H1 (cell line): ENCODE results near the gene ENPP1. TPM values are rescaled to one million over a fixed set of nuclear protein-coding genes. Genes with fewer than 3 reads are reported as not detected.

Experiments
- CHD1 ChIP-seq: IDR thresholded peaks from 2 replicates; pipeline ENCODE4 v1.6.1; 2012; ENCODE audit warnings: low read depth, low read length, improper control_type of control experiment
- POLR2A ChIP-seq, 2 experiments: IDR thresholded peaks; 1 replicate in 1 of 2; 2 replicates in 1 of 2; pipeline ENCODE4 v1.6.1; 2011; ENCODE audit warnings: low read depth in 2 of 2, low read length in 2 of 2, mild to moderate bottlenecking in 2 of 2; ENCODE audit errors: control extremely low read depth in 1 of 2
- SIRT6 ChIP-seq: IDR thresholded peaks from one replicate; pipeline ENCODE4 v1.7.1; 2012; ENCODE audit warnings: low read length, inconsistent platforms
- SIX5 ChIP-seq: IDR thresholded peaks from 2 replicates; pipeline ENCODE4 v1.6.1; 2011; ENCODE audit warnings: mild to moderate bottlenecking, low read depth, low read length
- SP1 ChIP-seq: IDR thresholded peaks from 2 replicates; pipeline ENCODE4 v1.6.1; 2011; ENCODE audit warnings: low read depth, low read length
- SUZ12 ChIP-seq: fragments of 200-600 bp; sonication (generic); IDR thresholded peaks from 2 replicates; pipeline ENCODE4 v1.6.1; 2012; ENCODE audit warnings: mild to moderate bottlenecking, inconsistent platforms, low read length, moderate library complexity, mixed read lengths
- polyA plus RNA-seq, 7 experiments: library from polyadenylated mRNA; depleted of rRNA in 3 of 7; stranded (reverse) in 5 of 7; unstranded in 2 of 7; fragments of >200 nt in 5 of 7; fragments of 200-250 nt in 2 of 7; gene quantifications; 1 replicate in 5 of 7; 2 replicates in 1 of 7; 4 replicates in 1 of 7; pipeline versions ENCODE4 v1.2.1 to v1.2.3, GENCODE V29; 2011 to 2013; ENCODE audit warnings: missing spikeins in 2 of 7, mixed read lengths in 2 of 7
- total RNA-seq: library from RNA; stranded (reverse); fragmentation: NEBNext Ultra II Directional; extraction: Animal tissue kit (Norgen Biotek cat#: 25700); gene quantifications from 2 replicates; pipeline ENCODE4 v1.2.1, GENCODE V29; 2021
- TF ChIP-seq, protein P1 (sequence below): fragments of 300-600 bp; sonication (generic); IDR thresholded peaks from 2 replicates; pipeline ENCODE4 v1.7.1; 2012; ENCODE audit warnings: low read length, moderate library complexity, mild to moderate bottlenecking, inconsistent platforms; ENCODE audit not compliant: insufficient replicate concordance

The ENPP1 gene
- total and polyA plus RNA-seq, 2 of the 8 experiments (the other 6 are each of a cell fraction or from before 2014, with no cell fraction given) = 10.1 to 39.1 TPM

DNA sequence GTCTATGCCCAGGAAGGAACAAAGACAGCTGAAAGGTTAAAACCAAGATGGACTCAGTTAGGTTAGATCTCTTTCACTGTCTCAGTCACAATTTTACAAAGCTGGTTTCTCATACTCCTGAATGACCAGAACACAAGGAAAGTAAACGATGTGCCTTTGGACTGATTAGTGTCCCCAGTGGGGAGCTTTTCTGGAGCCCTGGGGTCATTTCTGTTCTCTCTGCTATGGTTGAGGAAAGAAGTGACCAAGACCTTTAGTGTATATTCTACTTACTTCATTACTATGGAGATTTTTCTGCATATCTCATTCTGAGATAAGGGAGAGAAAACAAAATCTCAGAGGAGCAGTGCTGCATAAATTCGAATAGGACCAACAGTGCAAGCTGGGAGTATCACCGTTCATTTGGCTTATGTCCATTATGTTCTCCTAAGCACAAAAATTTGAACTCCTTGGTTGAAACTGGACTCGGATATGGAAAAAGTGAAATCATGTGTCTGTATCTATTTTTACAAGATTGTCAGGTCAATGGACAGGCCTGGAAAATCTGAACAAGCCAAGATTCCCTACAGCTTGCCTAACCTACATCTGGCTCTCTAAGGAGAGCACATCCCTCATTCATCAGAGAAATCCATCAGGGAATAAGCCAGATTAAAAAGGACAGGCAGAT is 34.4 kb upstream of the ENPP1 start (continued):
- TF ChIP-seq, protein P1, sequence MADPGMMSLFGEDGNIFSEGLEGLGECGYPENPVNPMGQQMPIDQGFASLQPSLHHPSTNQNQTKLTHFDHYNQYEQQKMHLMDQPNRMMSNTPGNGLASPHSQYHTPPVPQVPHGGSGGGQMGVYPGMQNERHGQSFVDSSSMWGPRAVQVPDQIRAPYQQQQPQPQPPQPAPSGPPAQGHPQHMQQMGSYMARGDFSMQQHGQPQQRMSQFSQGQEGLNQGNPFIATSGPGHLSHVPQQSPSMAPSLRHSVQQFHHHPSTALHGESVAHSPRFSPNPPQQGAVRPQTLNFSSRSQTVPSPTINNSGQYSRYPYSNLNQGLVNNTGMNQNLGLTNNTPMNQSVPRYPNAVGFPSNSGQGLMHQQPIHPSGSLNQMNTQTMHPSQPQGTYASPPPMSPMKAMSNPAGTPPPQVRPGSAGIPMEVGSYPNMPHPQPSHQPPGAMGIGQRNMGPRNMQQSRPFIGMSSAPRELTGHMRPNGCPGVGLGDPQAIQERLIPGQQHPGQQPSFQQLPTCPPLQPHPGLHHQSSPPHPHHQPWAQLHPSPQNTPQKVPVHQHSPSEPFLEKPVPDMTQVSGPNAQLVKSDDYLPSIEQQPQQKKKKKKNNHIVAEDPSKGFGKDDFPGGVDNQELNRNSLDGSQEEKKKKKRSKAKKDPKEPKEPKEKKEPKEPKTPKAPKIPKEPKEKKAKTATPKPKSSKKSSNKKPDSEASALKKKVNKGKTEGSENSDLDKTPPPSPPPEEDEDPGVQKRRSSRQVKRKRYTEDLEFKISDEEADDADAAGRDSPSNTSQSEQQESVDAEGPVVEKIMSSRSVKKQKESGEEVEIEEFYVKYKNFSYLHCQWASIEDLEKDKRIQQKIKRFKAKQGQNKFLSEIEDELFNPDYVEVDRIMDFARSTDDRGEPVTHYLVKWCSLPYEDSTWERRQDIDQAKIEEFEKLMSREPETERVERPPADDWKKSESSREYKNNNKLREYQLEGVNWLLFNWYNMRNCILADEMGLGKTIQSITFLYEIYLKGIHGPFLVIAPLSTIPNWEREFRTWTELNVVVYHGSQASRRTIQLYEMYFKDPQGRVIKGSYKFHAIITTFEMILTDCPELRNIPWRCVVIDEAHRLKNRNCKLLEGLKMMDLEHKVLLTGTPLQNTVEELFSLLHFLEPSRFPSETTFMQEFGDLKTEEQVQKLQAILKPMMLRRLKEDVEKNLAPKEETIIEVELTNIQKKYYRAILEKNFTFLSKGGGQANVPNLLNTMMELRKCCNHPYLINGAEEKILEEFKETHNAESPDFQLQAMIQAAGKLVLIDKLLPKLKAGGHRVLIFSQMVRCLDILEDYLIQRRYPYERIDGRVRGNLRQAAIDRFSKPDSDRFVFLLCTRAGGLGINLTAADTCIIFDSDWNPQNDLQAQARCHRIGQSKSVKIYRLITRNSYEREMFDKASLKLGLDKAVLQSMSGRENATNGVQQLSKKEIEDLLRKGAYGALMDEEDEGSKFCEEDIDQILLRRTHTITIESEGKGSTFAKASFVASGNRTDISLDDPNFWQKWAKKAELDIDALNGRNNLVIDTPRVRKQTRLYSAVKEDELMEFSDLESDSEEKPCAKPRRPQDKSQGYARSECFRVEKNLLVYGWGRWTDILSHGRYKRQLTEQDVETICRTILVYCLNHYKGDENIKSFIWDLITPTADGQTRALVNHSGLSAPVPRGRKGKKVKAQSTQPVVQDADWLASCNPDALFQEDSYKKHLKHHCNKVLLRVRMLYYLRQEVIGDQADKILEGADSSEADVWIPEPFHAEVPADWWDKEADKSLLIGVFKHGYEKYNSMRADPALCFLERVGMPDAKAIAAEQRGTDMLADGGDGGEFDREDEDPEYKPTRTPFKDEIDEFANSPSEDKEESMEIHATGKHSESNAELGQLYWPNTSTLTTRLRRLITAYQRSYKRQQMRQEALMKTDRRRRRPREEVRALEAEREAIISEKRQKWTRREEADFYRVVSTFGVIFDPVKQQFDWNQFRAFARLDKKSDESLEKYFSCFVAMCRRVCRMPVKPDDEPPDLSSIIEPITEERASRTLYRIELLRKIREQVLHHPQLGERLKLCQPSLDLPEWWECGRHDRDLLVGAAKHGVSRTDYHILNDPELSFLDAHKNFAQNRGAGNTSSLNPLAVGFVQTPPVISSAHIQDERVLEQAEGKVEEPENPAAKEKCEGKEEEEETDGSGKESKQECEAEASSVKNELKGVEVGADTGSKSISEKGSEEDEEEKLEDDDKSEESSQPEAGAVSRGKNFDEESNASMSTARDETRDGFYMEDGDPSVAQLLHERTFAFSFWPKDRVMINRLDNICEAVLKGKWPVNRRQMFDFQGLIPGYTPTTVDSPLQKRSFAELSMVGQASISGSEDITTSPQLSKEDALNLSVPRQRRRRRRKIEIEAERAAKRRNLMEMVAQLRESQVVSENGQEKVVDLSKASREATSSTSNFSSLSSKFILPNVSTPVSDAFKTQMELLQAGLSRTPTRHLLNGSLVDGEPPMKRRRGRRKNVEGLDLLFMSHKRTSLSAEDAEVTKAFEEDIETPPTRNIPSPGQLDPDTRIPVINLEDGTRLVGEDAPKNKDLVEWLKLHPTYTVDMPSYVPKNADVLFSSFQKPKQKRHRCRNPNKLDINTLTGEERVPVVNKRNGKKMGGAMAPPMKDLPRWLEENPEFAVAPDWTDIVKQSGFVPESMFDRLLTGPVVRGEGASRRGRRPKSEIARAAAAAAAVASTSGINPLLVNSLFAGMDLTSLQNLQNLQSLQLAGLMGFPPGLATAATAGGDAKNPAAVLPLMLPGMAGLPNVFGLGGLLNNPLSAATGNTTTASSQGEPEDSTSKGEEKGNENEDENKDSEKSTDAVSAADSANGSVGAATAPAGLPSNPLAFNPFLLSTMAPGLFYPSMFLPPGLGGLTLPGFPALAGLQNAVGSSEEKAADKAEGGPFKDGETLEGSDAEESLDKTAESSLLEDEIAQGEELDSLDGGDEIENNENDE = no peak
- no peak for TF ChIP-seq SP1
- no peak for TF ChIP-seq POLR2A (IDR thresholded peaks at IDR 0.05; ENCODE audit: control extremely low read depth in 1 of 2, low read depth in 2 of 2, low read length in 2 of 2)
- no peak for TF ChIP-seq SUZ12
- TF ChIP-seq SIRT6 = no peak
- no peak for TF ChIP-seq CHD1
- TF ChIP-seq SIX5 = no peak
